Upper lobe of left lung (tissue), 4 donors: ENCODE data around the gene STARD5.

Experiments
- POLR2A ChIP-seq, 4 donors: fragments of 450-650 bp; IDR thresholded peaks; one replicate each; pipeline ENCODE4 v1.5.1; 2016 to 2017; ENCODE audit warnings: antibody characterized with exemption in 4 of 4, mild to moderate bottlenecking in 2 of 4
- TF ChIP-seq, protein P1 (sequence below), 6 experiments: fragments of 450-650 bp in 4 of 6; fragments of 200-600 bp in 2 of 6; sonication (generic) in 2 of 6; IDR thresholded peaks; one replicate each; pipeline ENCODE4 v1.5.1; 2016 to 2019; ENCODE audit warnings: antibody characterized with exemption in 6 of 6

DNA sequence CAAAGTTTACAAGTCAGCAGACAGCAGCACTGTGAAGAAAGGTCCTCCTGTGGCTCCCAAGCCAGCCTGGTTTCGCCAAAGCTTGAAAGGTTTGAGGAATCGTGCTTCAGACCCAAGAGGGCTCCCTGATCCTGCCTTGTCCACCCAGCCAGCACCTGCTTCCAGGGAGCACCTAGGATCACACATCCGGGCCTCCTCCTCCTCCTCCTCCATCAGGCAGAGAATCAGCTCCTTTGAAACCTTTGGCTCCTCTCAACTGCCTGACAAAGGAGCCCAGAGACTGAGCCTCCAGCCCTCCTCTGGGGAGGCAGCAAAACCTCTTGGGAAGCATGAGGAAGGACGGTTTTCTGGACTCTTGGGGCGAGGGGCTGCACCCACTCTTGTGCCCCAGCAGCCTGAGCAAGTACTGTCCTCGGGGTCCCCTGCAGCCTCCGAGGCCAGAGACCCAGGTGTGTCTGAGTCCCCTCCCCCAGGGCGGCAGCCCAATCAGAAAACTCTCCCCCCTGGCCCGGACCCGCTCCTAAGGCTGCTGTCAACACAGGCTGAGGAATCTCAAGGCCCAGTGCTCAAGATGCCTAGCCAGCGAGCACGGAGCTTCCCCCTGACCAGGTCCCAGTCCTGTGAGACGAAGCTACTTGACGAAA is 24.2 kb downstream of the STARD5 start:
- TF ChIP-seq, protein P1, sequence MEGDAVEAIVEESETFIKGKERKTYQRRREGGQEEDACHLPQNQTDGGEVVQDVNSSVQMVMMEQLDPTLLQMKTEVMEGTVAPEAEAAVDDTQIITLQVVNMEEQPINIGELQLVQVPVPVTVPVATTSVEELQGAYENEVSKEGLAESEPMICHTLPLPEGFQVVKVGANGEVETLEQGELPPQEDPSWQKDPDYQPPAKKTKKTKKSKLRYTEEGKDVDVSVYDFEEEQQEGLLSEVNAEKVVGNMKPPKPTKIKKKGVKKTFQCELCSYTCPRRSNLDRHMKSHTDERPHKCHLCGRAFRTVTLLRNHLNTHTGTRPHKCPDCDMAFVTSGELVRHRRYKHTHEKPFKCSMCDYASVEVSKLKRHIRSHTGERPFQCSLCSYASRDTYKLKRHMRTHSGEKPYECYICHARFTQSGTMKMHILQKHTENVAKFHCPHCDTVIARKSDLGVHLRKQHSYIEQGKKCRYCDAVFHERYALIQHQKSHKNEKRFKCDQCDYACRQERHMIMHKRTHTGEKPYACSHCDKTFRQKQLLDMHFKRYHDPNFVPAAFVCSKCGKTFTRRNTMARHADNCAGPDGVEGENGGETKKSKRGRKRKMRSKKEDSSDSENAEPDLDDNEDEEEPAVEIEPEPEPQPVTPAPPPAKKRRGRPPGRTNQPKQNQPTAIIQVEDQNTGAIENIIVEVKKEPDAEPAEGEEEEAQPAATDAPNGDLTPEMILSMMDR (IDR thresholded peaks at IDR 0.05): no peak
- TF ChIP-seq POLR2A (IDR thresholded peaks at IDR 0.05): no peak
